A549 (cell line): ENCODE data around the gene C16orf92. TPM values are rescaled to one million over a fixed set of nuclear protein-coding genes. Genes with fewer than 3 reads are reported as not detected.

Source experiments
- ATAC-seq, 2 experiments: fragments of 200-7000 bp in 1 of 2; fragments of >200 bp in 1 of 2; cut with Nextera tagmentation in 1 of 2; cut with Tn5 transposase in 1 of 2; 3 replicates each; pipeline versions ENCODE4 v1.8.0 to v1.9.1; 2018 to 2020; ENCODE audit warnings: mild to moderate bottlenecking in 1 of 2, moderate library complexity in 1 of 2
- CTCF ChIA-PET: fragments of 300-600 bp; sonication (Branson Sonifier 250); formaldehyde crosslinking; extraction: SDS; loops from one replicate; lab custom pipeline; 2021; ENCODE audit warnings: antibody characterized with exemption, inconsistent platforms; lab: Yijun Ruan, JAX
- POLR2A ChIA-PET: fragments of 350-600 bp; formaldehyde crosslinking; extraction: SDS; loops from one replicate; lab custom pipeline; 2021; ENCODE audit warnings: antibody characterized with exemption, inconsistent platforms; lab: Yijun Ruan, JAX
- DNase-seq, 2 experiments: peaks; one replicate each; pipeline versions ENCODE4 v3.0.0 to v3.0.0-alpha.2; 2011 to 2016; ENCODE audit warnings: low read depth in 1 of 2, low spot score in 1 of 2
- FAIRE-seq: peaks from 2 replicates; lab custom pipeline; 2011; peaks lifted over from hg19 to GRCh38; lab: Jason Lieb, UNC
- H3K27ac ChIP-seq, 2 experiments: fragments of >200 bp; sonication (Bioruptor Twin); formaldehyde crosslinking; 3 replicates each; pipeline ENCODE4 v1.5.1; 2016 to 2017
- H3K4me1 ChIP-seq: fragments of >200 bp; sonication (Bioruptor Twin); formaldehyde crosslinking; 3 replicates; pipeline ENCODE4 v1.6.1; 2016
- H3K4me2 ChIP-seq: fragments of >200 bp; sonication (Bioruptor Twin); formaldehyde crosslinking; 3 replicates; pipeline ENCODE4 v1.6.1; 2016
- H3K4me3 ChIP-seq: fragments of >200 bp; sonication (Bioruptor Twin); formaldehyde crosslinking; 3 replicates; pipeline ENCODE4 v1.5.1; 2016
- H3K9me3 ChIP-seq: fragments of >200 bp; sonication (Bioruptor Twin); formaldehyde crosslinking; 3 replicates; pipeline ENCODE4 v1.6.1; 2016
- ATOH8 ChIP-seq: fragments of 250-450 bp; sonication (Bioruptor Pico); IDR thresholded peaks from 2 replicates; pipeline ENCODE4 v1.5.0; 2020; ENCODE audit warnings: low read depth, mild to moderate bottlenecking, moderate library complexity
- CBX2 ChIP-seq: fragments of 200-600 bp; sonication (generic); IDR thresholded peaks from 2 replicates; pipeline ENCODE4 v1.6.1; 2016; ENCODE audit warnings: low read depth, mild to moderate bottlenecking, borderline replicate concordance
- CEBPB ChIP-seq, 2 experiments: fragments of >200 bp in 1 of 2; sonication (Bioruptor Twin) in 1 of 2; formaldehyde crosslinking in 1 of 2; IDR thresholded peaks; 2 replicates each; pipeline ENCODE4 v1.6.1; 2012 to 2016
- E2F6 ChIP-seq: IDR thresholded peaks from 2 replicates; pipeline ENCODE4 v1.6.1; 2012; ENCODE audit warnings: low read depth, borderline replicate concordance
- EHF ChIP-seq: fragments of 250-450 bp; sonication (Bioruptor Pico); IDR thresholded peaks from 2 replicates; pipeline ENCODE4 v1.5.0; 2020; ENCODE audit warnings: mild to moderate bottlenecking
- ESRRA ChIP-seq: fragments of 150-350 bp; IDR thresholded peaks from 2 replicates; pipeline ENCODE4 v1.6.1; 2014; ENCODE audit warnings: mild to moderate bottlenecking, low read length, borderline replicate concordance
- HDAC2 ChIP-seq: fragments of 200-600 bp; sonication (generic); IDR thresholded peaks from 2 replicates; pipeline ENCODE4 v1.6.1; 2016
- HMGXB4 ChIP-seq: fragments of 250-450 bp; sonication (Bioruptor Pico); IDR thresholded peaks from 2 replicates; pipeline ENCODE4 v1.5.0; 2021; ENCODE audit warnings: mild to moderate bottlenecking, moderate library complexity, borderline replicate concordance
- HOXB13 ChIP-seq: fragments of 250-450 bp; sonication (Bioruptor Pico); IDR thresholded peaks from 2 replicates; pipeline ENCODE4 v1.5.0; 2020; ENCODE audit warnings: low read depth, mild to moderate bottlenecking, moderate library complexity
- HOXB5 ChIP-seq: fragments of 250-450 bp; sonication (Bioruptor Pico); IDR thresholded peaks from 2 replicates; pipeline ENCODE4 v1.5.0; 2020; ENCODE audit warnings: mild to moderate bottlenecking, moderate library complexity
- KDM5A ChIP-seq: fragments of 200-600 bp; sonication (generic); IDR thresholded peaks from 2 replicates; pipeline ENCODE4 v1.6.1; 2016; ENCODE audit warnings: antibody characterized with exemption, mild to moderate bottlenecking
- MAX ChIP-seq: IDR thresholded peaks from 2 replicates; pipeline ENCODE4 v1.6.1; 2012
- MYC ChIP-seq: IDR thresholded peaks from 2 replicates; pipeline ENCODE4 v1.6.1; 2012; ENCODE audit warnings: mild to moderate bottlenecking, inconsistent platforms, low read length, improper control_type of control experiment, borderline replicate concordance
- NR3C1 ChIP-seq: fragments of >200 bp; sonication (Bioruptor Twin); formaldehyde crosslinking; IDR thresholded peaks from 3 replicates; pipeline ENCODE4 v1.6.1; 2017
- PHF8 ChIP-seq: fragments of 200-600 bp; sonication (generic); IDR thresholded peaks from 2 replicates; pipeline ENCODE4 v1.6.1; 2016; ENCODE audit warnings: low read depth, mild to moderate bottlenecking, antibody characterized with exemption, moderate library complexity, borderline replicate concordance
- RFX5 ChIP-seq: fragments of 450-650 bp; IDR thresholded peaks from 2 replicates; pipeline ENCODE4 v1.7.1; 2014; ENCODE audit warnings: antibody characterized with exemption, mild to moderate bottlenecking, moderate library complexity
- RNF2 ChIP-seq: fragments of 200-600 bp; sonication (generic); IDR thresholded peaks from 2 replicates; pipeline ENCODE4 v1.6.1; 2016; ENCODE audit warnings: low read depth, mild to moderate bottlenecking, antibody characterized with exemption, moderate library complexity, borderline replicate concordance
- TFCP2L1 ChIP-seq: fragments of 250-450 bp; sonication (Bioruptor Pico); IDR thresholded peaks from 2 replicates; pipeline ENCODE4 v1.5.0; 2021; ENCODE audit warnings: mild to moderate bottlenecking
- TP53 ChIP-seq: fragments of 250-450 bp; sonication (Bioruptor Pico); IDR thresholded peaks from 2 replicates; pipeline ENCODE4 v1.5.0; 2021; ENCODE audit warnings: mild to moderate bottlenecking, moderate library complexity
- USF2 ChIP-seq: fragments of 450-650 bp; IDR thresholded peaks from 2 replicates; pipeline ENCODE4 v1.6.1; 2014; ENCODE audit warnings: antibody characterized with exemption
- WGBS: methylation state at CpG from one replicate; pipeline ENCODE4 v1.1.6; 2017; ENCODE audit errors: missing lambda C conversion rate; 5-methylcytosine and 5-hydroxymethylcytosine counted together
- polyA plus RNA-seq, 4 experiments: library from polyadenylated mRNA; depleted of rRNA in 3 of 4; stranded (reverse); fragments of >200 nt; fragmentation: RNase III in 1 of 4; extraction: RNeasy Plus Mini Kit Qiagen cat#74134 plus additional on column Dnase treatment in 1 of 4; gene quantifications; 2 replicates in 3 of 4; 3 replicates in 1 of 4; pipeline ENCODE4 v1.2.3, GENCODE V29; 2011 to 2017

C16orf92 gene
- polyA plus RNA-seq, 2 of the 4 experiments (the other 2 are of a cell fraction), result not detected

GRCh38 chr16:29995324-29995910, 27.6 kb upstream of the C16orf92 start, which contains the start of gene HIRIP3:
HIRIP3 (minus strand) TSS chr16:29995617; CDS start chr16:29995605, 12 bp downstream.
- H3K9me3 ChIP-seq, result no peaks in the 10 kb centered on the region
- peak; percentile 86 for DNase-seq
- TF ChIP-seq E2F6 (peak; percentile 100), MYC (peak; percentile 84), CEBPB (IDR thresholded peaks at IDR 0.05) (peak in 1 of 2 experiments; percentile 16; a peak in 1 of 4 replicates), MAX (peak; percentile 98), HMGXB4 (CRISPR knock-in tag) (no peak), CBX2 (no peak), HOXB5 (CRISPR knock-in tag) (0 out of 2 replicates have a peak, but pooled peaks have one; percentile 34), NR3C1 (no peak), KDM5A (no peak), HDAC2 (peak; percentile 78), RFX5 (no peak), HOXB13 (CRISPR knock-in tag) (peak; percentile 72; the same call in 1 of the 2 replicates), PHF8 (peak; percentile 71; the same call in 1 of the 2 replicates), RNF2 (no peak), ESRRA (no peak), TP53 (CRISPR knock-in tag) (0 out of 2 replicates have a peak, but pooled peaks have one; percentile 12), USF2 (no peak), TFCP2L1 (CRISPR knock-in tag) (0 out of 2 replicates have a peak, but pooled peaks have one; percentile 47), EHF (CRISPR knock-in tag) (peak; percentile 21; the same call in 1 of the 2 replicates), ATOH8 (CRISPR knock-in tag) (peak; percentile 54; the same call in 1 of the 2 replicates)
- TF ChIP-seq, all 56 proteins: peak for 12
- peak within 1 kb of the TSS; percentile 89 for H3K4me3 ChIP-seq
- FAIRE-seq (no peak), ATAC-seq (peak; percentile 58 to 72)
- peak within 1 kb of the TSS; percentile 94 to 97 for H3K27ac ChIP-seq
- WGBS, result 5% methylated on average over 42 of the region's 53 CpGs
- peak within 1 kb of the TSS; percentile 94 for H3K4me2 ChIP-seq
- H3K4me1 ChIP-seq, result peaks cover 14% of the 10 kb centered on the region
- ChIA-PET POLR2A (interaction anchor here (0.9 to 1.6 kb wide), 3 partner anchors 22 to 96 kb away, joined by 3 to 4 read pairs (median 3); partner anchors contain the start of genes SEZ6L2 and TAOK2), CTCF (interaction anchor here (0.8 to 6.3 kb wide), 7 partner anchors 10 to 147 kb away, joined by 3 to 39 read pairs (median 3); no protein-coding TSS in a partner anchor)
